Fibroblast of lung (primary cell): ENCODE measurements around the gene SELPLG. TPM values are rescaled to one million over a fixed set of nuclear protein-coding genes. Genes with fewer than 3 reads are reported as not detected.

Experiments
- DNase-seq, 2 donors: peaks; one replicate each; pipeline versions ENCODE4 v3.0.0 to v3.0.0-alpha.2; 2010; ENCODE audit warnings: low read depth in 2 of 2
- H2AFZ ChIP-seq: 2 replicates; pipeline ENCODE4 v1.5.1; 2012; ENCODE audit warnings: low read length, control low read depth, inconsistent platforms
- H3K27ac ChIP-seq: 2 replicates; pipeline ENCODE4 v1.5.1; 2011; ENCODE audit warnings: low read length, control low read depth; ENCODE audit not compliant: insufficient read depth
- H3K27me3 ChIP-seq: 2 replicates; pipeline ENCODE4 v1.5.1; 2011; ENCODE audit warnings: mild to moderate bottlenecking, low read length; ENCODE audit not compliant: control insufficient read depth, insufficient read depth
- H3K36me3 ChIP-seq: 2 replicates; pipeline ENCODE4 v1.5.1; 2011; ENCODE audit warnings: low read length; ENCODE audit not compliant: control insufficient read depth, insufficient read depth
- H3K4me1 ChIP-seq: 2 replicates; pipeline ENCODE4 v1.5.1; 2011; ENCODE audit warnings: low read length; ENCODE audit not compliant: control insufficient read depth, insufficient read depth; ENCODE audit errors: extremely low read depth
- H3K4me2 ChIP-seq: 2 replicates; pipeline ENCODE4 v1.5.1; 2011; ENCODE audit warnings: low read length, control low read depth; ENCODE audit not compliant: insufficient read depth; ENCODE audit errors: extremely low read depth
- H3K4me3 ChIP-seq, 4 experiments: fragments of 200-600 bp in 1 of 4; sonication (generic) in 1 of 4; replicated peaks in 1 of 4; 2 replicates each; pipeline ENCODE4 v1.5.1; 2011 to 2016; ENCODE audit warnings: low read length in 4 of 4, low read depth in 3 of 4, mild to moderate bottlenecking in 3 of 4, control low read depth in 2 of 4, inconsistent platforms in 1 of 4, mixed read lengths in 1 of 4; ENCODE audit not compliant: insufficient read depth in 1 of 4; ENCODE audit errors: control extremely low read depth in 1 of 4
- H3K79me2 ChIP-seq: 2 replicates; pipeline ENCODE4 v1.5.1; 2012; ENCODE audit warnings: mild to moderate bottlenecking, low read length, inconsistent platforms; ENCODE audit not compliant: control insufficient read depth, insufficient read depth
- H3K9ac ChIP-seq: 2 replicates; pipeline ENCODE4 v1.5.1; 2011; ENCODE audit warnings: mild to moderate bottlenecking, low read length, control low read depth; ENCODE audit not compliant: insufficient read depth
- H3K9me3 ChIP-seq: 2 replicates; pipeline ENCODE4 v1.5.1; 2012; ENCODE audit warnings: low read depth, low read length; ENCODE audit not compliant: control insufficient read depth, insufficient read depth
- H4K20me1 ChIP-seq: 2 replicates; pipeline ENCODE4 v1.5.1; 2011; ENCODE audit warnings: low read length; ENCODE audit not compliant: control insufficient read depth, insufficient read depth; ENCODE audit errors: extremely low read depth
- CTCF ChIP-seq, 2 donors: IDR thresholded peaks in 1 of 2; conservative IDR thresholded peaks in 1 of 2; 1 replicate in 1 of 2; 2 replicates in 1 of 2; pipeline ENCODE4 v1.5.1; 2011 to 2012; ENCODE audit warnings: low read length in 2 of 2, control low read depth in 1 of 2, inconsistent platforms in 1 of 2, low read depth in 1 of 2, mild to moderate bottlenecking in 1 of 2
- EZH2 ChIP-seq: IDR thresholded peaks from 2 replicates; pipeline ENCODE4 v1.5.1; 2012; ENCODE audit warnings: low read length, control low read depth, mild to moderate bottlenecking; ENCODE audit errors: missing control alignments
- polyA plus RNA-seq, 2 donors: library from polyadenylated mRNA; depleted of rRNA in 1 of 2; stranded (reverse) in 1 of 2; unstranded in 1 of 2; fragments of >200 nt; gene quantifications; 2 replicates each; pipeline ENCODE4 v1.2.1, GENCODE V29; 2011 to 2012; ENCODE audit warnings: missing spikeins in 1 of 2
- total RNA-seq: library from RNA; depleted of rRNA; stranded (reverse); fragments of >200 nt; gene quantifications from 2 replicates; pipeline ENCODE4 v1.2.1, GENCODE V29; 2014

Gene SELPLG
- total and polyA plus RNA-seq, 2 donors (not counting 1 experiment from before 2014, with no cell fraction given): 1.5 to 3.0 TPM

- Histone ChIP-seq H3K4me3 (no peak overlapping the region), H4K20me1 (no peaks in the 10 kb centered on the region), H3K27me3 (no peaks in the 10 kb centered on the region), H3K27ac (no peak overlapping the region), H3K9me3 (no peaks in the 10 kb centered on the region), H3K79me2 (no peaks in the 10 kb centered on the region), H3K9ac (no peak overlapping the region), H2AFZ (no peak overlapping the region), H3K4me2 (no peak overlapping the region), H3K36me3 (no peaks in the 10 kb centered on the region), H3K4me1 (peaks cover 14% of the 10 kb centered on the region)
- TF ChIP-seq EZH2 (no peak), CTCF (conservative IDR thresholded peaks at IDR 0.05 in 1 of 2, IDR thresholded peaks at IDR 0.05 in 1 of 2; ENCODE audit: low read depth in 1 of 2, low read length in 2 of 2) (no peak)
- no peak for DNase-seq
Observed at GRCh38 chr12:108583991-108584390, 49.7 kb downstream of the SELPLG start.

- H3K27me3 ChIP-seq: no peaks in the 10 kb centered on the region
- H3K4me2 ChIP-seq: no peak overlapping the region
- H3K9ac ChIP-seq: no peak overlapping the region
- no peak overlapping the region for H2AFZ ChIP-seq
- no peak overlapping the region for H3K27ac ChIP-seq
- TF ChIP-seq CTCF (conservative IDR thresholded peaks at IDR 0.05 in 1 of 2, IDR thresholded peaks at IDR 0.05 in 1 of 2; ENCODE audit: low read depth in 1 of 2, low read length in 2 of 2) (no peak), EZH2 (no peak)
- H3K79me2 ChIP-seq: no peaks in the 10 kb centered on the region
- no peak for DNase-seq
- H3K9me3 ChIP-seq: no peaks in the 10 kb centered on the region
- H3K36me3 ChIP-seq: no peaks in the 10 kb centered on the region
- no peak overlapping the region for H3K4me3 ChIP-seq
- H4K20me1 ChIP-seq: no peaks in the 10 kb centered on the region
- H3K4me1 ChIP-seq: peaks cover 14% of the 10 kb centered on the region
Observed at GRCh38 chr12:108582978-108583770, 50.5 kb downstream of the SELPLG start.

- DNase-seq: no peak
- no peaks in the 10 kb centered on the region for H3K79me2 ChIP-seq
- H3K4me1 ChIP-seq: peaks cover 14% of the 10 kb centered on the region
- H3K9ac ChIP-seq: no peak overlapping the region
- H2AFZ ChIP-seq: no peak overlapping the region
- TF ChIP-seq EZH2: no peak
- H3K27ac ChIP-seq: no peak overlapping the region
- no peaks in the 10 kb centered on the region for H3K36me3 ChIP-seq
- H3K27me3 ChIP-seq: no peaks in the 10 kb centered on the region
- no peak overlapping the region for H3K4me3 ChIP-seq
- no peak overlapping the region for H3K4me2 ChIP-seq
- no peaks in the 10 kb centered on the region for H3K9me3 ChIP-seq
- H4K20me1 ChIP-seq: no peaks in the 10 kb centered on the region
Observed at GRCh38 chr12:108582509-108582908, 51.2 kb downstream of the SELPLG start.
